ENCODE measurements around the gene PPP1R18.
"Not testable (repeated sequence)": the region's sequence is repeated elsewhere in the genome, so short reads cannot be mapped to it uniquely, and the experiment has no call there.

PPP1R18 gene, protein sequence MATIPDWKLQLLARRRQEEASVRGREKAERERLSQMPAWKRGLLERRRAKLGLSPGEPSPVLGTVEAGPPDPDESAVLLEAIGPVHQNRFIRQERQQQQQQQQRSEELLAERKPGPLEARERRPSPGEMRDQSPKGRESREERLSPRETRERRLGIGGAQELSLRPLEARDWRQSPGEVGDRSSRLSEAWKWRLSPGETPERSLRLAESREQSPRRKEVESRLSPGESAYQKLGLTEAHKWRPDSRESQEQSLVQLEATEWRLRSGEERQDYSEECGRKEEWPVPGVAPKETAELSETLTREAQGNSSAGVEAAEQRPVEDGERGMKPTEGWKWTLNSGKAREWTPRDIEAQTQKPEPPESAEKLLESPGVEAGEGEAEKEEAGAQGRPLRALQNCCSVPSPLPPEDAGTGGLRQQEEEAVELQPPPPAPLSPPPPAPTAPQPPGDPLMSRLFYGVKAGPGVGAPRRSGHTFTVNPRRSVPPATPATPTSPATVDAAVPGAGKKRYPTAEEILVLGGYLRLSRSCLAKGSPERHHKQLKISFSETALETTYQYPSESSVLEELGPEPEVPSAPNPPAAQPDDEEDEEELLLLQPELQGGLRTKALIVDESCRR

DNA sequence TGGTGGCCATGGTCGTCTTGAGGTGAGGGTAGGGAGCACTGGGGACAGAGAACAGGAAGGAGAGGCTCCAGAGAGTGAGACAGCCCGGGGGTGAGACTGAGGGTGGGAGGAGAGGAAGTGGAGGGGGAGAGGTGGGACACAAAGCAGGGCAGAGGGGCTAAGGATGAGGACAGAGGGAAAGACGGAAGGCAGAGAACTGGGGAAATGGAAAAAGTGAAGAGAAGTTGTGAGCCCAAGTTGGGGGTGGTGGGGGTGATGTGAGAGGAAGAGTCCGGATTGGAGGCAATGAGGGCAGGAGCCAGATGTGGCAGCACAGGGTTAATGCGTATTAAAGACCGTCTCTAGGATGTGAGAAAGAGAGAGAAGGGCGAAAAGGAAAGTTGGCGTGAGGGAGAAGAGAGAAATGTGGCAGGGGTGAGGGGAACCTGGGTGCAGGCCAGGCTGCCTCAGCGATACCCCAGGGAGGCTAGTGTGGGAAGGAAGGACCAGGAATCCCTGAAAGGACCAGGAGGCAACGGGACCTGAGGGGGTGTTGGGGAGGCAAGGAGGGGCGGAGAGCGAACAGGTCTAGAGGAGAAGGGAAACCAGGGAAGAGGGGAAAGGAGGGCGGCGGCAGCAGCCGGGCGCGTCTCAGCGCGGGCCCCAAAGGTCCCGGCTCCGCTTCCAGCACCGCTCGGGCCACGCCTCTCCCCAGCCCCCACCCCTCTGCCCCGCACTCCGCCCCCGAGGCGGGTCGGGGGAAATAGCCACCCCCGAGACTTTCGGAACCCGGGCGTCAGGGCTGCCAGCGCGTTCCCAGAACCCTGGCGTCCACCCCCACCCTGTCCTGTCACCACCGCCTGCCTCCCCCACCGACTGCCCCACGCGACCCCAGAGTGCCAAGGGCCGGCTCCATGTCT is at the start of gene PPP1R18:
Gene PPP1R18, minus strand, starts transcription at position 637 of the 899 bp plus-strand sequence. Its CDS starts 627 bp downstream, at position 10.
- DNase-seq = peak; percentile 82

DNA sequence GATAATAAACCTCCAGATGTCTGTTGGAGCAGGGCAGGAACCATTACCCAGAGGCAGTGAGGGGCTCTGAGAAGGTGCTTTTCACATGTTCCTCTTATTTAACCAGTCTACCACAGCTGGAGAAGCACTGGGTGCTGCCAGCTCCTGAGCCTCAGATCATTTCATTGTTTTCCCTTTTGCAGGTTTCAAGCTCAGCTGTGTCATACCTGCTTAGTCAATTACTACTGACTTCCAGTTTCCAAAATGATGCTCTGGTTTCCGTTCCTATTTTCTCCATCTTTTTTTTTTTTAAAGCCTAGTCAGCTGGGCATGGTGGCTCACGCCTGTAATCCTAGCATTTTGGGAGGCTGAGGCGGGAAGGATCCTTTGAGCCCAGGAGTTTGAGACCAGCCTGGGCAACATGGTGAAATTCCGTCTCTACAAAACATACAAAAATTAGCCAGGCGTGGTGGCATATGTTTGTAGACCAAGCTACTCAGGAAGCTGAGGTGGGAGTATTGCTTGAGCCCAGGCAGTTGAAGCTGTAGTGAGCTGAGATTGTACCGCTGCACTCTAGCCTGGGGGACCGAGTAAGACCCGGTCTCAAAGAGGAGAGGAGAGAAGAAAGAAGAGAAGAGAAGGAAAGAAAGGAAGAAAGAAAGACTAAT is 49.3 kb upstream of the PPP1R18 start:
- no peak for DNase-seq

DNA sequence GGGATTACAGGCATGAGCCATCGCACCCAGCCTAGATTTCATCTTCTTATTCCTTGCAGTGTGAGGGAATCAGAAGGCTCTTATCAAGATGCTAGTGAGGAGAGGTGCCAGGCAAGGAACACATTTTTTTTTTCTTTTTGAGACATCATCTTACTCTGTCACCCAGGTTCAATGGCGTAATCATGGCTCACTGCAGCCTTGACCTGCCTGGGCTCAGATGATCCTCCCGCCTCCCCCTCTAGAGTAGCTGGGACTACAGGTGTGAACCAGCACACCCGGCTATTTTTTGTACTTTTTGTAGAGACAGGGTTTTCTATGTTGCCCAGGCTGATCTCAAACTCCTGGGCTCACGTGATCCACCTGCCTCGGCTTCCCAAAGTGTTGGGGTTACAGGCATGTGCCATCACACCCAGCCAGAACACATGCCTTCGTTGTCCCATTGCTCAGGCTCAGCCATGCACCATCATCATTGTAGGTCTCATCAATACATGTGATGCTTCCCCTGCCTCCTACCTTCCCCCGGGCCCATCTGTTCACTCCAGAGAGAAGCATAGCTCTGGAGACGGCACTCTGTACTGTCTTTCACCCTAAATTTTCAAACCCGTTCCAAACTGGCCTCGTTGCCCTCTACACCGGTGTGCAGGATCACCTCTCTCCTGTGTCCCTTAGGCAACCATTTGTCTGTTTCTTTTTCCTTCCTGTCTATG is 45.9 kb upstream of the PPP1R18 start:
- no peak for DNase-seq

DNA sequence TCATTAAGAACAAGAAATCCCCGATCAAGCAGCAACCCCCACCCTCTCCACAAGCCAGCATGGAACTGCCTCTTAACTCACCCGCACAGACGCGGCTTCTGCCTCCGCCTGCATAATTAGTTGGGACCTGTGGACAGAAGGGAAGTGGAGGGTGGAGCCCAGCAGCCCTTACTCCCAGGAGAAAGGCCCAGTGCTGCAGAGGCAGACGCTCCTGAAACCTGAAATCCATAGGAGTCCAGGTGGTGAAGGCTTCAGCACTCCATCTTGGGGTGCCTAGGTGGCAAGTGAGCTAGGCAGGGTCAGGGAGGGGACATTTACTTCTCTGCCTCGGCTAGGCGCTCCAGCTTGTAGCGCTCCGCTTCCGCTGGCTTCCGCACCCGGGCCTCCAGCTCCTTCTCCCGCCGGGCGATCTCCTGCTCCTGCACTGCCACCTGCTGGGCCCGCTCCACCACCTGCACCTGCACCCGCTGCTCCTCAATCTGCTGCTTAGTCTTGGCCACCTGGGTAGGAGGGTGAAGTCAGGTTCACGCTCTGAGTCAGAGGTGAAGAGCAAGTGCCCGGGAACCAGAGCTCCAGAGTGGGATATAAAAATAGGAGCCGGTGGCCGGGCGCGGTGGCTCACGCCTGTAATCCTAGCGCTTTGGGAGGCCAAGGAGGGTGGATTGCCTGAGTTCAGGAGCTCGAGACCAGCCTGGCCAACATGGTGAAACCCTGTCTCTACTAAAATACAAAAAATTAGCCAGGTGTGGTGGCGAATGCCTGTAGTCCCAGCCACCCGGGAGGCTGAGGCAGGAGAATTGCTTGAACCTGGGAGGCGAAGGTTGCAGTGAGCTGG is 44.4 kb upstream of the PPP1R18 start:
- peak; percentile 86 for DNase-seq

DNA sequence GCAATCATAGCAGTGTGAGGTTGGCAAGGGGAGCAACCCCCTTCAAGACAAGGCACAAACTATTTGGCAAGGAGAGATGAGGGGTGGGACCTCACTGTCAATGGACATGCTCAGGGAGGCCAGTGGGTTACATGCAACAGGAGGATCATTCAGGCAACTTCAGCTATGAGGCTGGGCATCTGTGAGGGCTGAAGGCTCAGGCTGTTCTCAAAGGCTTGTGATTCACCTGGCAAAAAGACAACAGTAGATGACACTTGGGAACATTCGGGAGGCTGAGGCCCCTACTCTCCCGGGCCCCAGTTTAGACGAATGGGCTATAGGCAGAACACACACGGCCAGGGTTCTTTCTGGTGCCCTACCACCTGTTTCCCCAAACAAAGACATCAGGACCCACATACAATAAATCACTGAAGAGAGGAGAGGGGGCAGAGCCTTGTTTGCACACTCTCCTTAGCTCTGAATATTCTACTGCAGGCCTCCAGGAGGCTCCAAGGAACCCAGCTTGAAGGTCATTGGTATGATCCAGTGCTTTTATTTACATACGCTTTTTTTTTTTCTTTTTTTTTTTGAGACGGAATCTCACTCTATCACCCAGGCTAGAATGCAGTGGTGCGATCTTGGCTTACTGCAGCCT is 41.6 kb upstream of the PPP1R18 start:
- DNase-seq = no peak

DNA sequence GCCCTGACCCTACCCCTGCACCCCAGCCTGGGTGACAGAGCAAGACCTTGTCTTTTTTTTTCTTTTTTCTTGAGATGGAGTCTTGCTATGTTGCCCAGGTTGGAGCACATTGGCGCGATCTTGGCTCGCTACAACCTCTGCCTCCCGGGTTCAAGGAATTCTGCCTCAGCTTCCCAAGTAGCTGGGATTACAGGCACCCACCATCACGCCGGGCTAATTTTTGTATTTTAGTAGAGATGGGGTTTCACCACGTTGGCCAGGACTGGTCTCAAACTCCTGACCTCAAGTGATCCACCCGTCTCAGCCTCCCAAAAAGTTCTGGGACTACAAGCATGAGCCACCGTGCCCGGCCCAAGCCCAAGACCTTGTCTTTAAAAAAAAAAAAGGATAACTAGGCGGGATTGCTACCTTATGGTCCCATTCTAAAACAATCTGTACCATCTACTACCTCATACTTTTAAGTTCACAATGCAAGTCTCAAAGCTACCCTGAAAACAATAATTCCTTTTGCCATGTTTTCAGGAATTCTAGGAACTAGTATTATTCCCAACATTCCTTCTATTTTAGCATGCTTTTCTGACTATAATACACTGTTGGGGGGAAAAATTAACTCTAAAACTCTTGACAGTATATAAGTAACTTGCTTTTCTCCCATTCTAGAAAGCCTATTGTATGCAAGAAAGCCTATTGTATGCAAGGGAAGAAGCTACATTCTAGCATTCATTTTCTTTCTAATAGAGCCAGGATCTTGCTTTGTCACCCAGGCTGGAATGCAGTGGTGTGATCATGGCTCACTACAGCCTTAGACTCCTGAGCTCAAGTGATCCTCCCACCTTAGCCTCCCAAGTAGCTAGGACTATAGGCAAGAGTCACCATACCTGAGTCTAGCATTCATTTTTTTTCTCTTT is 40.3 kb upstream of the PPP1R18 start:
- no peak for DNase-seq

DNA sequence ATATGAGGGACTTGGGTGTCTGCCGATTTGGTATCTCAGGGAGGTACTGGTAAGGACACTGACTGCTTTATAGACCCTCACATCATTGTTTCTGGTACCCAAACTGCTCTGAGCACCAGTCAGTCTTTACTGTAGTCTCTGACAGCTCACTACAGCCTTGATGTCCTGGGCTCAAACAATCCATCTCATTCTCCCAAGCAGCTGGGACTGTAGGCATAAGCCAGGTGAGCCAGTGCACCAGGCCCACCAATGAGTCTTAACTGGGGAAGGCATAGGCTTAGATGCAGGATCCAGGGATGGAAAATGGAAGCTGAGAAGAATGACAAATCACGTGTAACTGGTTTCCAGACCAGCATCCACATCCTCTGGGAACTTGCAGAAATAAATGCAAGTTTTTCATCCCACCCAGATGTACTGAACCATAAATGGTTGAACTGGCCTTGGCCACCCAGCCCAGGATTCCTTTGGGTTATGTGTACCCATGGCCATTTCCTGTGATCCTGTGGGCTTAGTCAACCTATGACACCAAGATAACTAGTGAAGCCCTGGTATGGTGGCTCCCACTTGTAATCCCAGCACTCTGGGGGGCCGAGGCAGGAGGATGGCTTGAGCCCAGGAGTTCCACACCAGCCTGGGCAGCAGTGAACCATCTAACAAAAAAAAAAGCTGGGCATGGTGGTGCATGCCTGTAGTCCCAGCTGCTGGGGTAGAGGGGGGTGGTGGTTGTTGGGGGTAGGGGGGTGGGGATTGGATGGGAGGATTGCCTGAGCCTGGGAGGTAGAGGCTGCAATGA is 39.5 kb upstream of the PPP1R18 start:
- no peak for DNase-seq

DNA sequence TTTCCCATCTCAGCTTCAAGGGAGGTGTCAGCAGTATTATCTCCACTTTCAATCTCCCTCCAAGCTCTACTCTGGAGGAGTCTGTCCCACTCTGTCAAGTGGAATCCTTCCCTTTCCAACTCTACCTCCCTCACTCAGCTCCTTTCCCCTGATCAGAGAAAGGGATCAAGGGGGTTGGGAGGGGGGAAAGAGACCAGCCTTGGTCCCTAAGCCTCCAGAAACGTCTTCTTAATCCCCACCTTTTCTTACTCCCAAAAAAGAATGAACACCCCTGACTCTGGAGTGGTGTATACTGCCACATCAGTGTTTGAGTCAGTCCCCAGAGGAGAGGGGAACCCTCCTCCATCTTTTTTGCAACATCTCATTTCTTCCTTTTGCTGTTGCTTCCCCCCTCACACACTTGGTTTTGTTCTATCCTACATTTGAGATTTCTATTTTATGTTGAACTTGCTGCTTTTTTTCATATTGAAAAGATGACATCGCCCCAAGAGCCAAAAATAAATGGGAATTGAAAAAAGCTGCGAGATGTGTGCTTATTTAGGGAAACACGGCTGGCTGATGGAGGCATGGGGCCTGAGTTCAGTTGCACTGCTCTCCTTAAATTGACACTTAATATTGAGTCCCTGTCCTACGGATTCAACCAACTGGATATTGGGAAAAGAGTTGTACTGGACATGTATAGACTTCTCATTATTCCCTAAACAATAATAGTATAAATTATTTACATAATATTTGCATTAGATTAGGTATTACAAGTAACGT is 38.6 kb upstream of the PPP1R18 start:
- DNase-seq = no peak

DNA sequence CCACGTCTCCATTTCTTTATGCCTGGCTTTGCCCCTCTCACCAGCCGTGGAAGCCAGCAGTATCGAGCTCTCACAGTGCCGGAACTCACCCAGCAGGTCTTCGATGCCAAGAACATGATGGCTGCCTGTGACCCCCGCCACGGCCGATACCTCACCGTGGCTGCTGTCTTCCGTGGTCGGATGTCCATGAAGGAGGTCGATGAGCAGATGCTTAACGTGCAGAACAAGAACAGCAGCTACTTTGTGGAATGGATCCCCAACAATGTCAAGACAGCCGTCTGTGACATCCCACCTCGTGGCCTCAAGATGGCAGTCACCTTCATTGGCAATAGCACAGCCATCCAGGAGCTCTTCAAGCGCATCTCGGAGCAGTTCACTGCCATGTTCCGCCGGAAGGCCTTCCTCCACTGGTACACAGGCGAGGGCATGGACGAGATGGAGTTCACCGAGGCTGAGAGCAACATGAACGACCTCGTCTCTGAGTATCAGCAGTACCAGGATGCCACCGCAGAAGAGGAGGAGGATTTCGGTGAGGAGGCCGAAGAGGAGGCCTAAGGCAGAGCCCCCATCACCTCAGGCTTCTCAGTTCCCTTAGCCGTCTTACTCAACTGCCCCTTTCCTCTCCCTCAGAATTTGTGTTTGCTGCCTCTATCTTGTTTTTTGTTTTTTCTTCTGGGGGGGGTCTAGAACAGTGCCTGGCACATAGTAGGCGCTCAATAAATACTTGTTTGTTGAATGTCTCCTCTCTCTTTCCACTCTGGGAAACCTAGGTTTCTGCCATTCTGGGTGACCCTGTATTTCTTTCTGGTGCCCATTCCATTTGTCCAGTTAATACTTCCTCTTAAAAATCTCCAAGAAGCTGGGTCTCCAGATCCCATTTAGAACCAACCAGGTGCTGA is 37.6 kb upstream of the PPP1R18 start:
- DNase-seq = peak in 1 of 2 donors; percentile 15

DNA sequence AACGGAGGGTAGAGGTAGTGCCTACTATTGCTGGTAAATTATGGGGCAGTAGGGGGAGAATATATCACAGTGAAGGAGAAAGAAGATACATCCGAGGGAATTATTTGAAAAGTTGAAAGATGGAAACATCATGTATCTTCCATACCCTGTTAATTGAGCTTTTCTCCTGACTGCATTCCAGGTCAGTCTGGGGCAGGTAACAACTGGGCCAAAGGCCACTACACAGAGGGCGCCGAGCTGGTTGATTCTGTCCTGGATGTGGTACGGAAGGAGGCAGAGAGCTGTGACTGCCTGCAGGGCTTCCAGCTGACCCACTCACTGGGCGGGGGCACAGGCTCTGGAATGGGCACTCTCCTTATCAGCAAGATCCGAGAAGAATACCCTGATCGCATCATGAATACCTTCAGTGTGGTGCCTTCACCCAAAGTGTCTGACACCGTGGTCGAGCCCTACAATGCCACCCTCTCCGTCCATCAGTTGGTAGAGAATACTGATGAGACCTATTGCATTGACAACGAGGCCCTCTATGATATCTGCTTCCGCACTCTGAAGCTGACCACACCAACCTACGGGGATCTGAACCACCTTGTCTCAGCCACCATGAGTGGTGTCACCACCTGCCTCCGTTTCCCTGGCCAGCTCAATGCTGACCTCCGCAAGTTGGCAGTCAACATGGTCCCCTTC is 36.9 kb upstream of the PPP1R18 start:
- not testable (repeated sequence) for DNase-seq

DNA sequence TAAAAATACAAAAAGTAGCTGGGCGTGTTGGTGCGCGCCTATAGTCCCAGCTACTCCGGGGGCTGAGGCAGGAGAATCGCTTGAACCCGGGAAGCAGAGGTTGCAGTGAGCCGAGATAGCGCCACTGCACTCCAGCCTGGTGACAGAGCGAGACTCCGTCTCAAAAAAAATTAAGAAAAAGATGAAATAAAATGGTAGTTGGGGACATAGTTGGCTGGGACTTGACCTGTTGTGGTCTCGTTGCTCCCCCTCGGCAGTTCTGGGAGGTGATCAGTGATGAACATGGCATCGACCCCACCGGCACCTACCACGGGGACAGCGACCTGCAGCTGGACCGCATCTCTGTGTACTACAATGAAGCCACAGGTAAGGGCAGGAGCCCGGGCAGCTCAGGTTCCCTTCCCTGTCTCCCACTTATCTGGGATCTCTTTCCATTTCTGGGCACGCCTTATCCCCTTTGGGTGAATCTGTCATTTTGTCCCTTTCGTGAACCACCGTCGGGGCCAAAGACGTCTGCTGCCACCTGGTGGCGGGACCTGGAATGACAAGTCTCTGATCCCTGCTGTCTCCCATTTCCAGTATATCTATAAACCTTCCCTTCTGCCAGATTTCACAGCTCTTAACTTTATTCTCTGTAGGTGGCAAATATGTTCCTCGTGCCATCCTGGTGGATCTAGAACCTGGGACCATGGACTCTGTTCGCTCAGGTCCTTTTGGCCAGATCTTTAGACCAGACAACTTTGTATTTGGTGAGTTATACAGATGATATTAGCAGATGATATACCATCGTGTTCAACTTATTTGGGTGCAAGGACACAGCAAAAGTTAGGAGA is 36.1 kb upstream of the PPP1R18 start:
- DNase-seq = peak; percentile 79 to 86

DNA sequence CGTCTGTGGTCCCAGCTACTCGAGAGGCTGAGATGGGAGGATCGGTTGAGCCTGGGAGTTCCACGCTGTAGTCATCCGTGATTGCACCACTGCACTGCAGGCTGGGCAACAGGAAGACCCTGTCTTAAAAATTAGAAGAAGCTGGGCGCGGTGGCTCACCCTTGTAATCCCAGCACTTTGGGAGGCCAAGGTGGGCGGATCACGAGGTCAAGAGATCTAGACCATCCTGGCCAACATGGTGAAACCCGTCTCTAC is 35.5 kb upstream of the PPP1R18 start:
- peak; percentile 25 to 43 for DNase-seq

DNA sequence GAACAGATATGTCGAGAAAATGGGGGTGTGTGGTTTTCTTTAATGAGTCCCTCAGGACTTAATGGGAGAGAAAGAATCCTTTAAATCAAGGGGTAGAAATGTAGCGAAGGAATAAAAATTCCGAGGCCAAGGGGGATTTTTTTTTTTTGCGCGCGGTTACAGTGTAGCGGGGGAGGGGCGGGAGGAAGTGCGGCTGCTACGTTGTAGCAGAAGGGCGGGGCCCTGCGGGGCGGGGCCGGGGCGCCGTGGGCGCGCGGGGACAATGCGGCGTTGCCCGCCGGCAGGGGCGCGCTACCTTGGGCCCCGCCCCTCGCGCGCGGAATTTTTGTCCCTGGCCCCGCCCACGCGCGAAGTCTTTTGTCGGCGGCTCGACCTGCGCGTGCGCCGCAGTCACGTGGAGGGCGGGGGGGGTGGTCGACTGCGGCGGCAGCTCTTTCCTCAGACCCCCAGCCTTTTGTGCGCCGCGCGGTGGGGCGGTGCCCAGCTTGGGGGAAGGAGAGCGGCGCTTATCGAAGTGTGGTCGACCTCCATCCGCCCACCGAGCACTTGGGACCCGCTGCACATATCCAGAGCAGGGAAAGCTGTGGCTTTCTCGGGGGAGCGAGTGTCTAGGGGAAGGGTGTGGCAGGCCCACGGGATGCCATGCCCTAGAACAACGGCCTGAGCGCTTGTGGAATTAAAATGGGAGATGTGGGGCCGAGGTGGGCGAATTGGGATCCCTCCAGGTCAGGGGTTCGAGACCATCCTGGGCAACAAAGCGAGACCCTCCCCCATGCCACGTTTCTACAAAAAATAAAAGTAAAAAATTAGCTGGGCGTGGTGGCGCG is 35.0 kb upstream of the PPP1R18 start:
- peak; percentile 94 to 95 for DNase-seq

DNA sequence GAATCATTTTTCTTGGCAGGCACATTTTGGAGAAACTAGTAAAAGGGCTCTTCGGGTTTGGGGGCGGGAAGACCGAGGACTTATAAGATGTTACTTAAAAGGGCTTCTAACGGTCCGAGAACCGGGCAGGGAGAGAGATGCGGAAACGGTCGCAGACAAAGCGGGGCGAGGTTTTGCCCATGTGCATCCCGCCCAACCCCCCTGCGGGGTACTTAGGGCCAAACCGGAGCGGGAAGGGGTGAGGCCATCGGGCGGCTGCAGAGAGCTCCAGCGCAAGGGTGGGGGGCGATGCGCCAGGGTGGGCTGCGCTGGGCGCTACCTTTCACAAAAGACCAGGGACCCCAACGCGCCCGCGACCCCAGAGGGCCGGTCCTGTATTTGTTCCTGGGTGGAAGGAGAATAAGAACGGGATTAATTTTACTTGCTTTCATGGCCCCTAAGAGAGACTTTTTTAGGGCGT is 34.3 kb upstream of the PPP1R18 start:
- DNase-seq = peak; percentile 51 to 62
